ENCODE measurements around the gene IFIT1.
"Not testable (repeated sequence)": the region's sequence is repeated elsewhere in the genome, so short reads cannot be mapped to it uniquely, and the experiment has no call there.

Gene IFIT1, protein sequence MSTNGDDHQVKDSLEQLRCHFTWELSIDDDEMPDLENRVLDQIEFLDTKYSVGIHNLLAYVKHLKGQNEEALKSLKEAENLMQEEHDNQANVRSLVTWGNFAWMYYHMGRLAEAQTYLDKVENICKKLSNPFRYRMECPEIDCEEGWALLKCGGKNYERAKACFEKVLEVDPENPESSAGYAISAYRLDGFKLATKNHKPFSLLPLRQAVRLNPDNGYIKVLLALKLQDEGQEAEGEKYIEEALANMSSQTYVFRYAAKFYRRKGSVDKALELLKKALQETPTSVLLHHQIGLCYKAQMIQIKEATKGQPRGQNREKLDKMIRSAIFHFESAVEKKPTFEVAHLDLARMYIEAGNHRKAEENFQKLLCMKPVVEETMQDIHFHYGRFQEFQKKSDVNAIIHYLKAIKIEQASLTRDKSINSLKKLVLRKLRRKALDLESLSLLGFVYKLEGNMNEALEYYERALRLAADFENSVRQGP

DNA sequence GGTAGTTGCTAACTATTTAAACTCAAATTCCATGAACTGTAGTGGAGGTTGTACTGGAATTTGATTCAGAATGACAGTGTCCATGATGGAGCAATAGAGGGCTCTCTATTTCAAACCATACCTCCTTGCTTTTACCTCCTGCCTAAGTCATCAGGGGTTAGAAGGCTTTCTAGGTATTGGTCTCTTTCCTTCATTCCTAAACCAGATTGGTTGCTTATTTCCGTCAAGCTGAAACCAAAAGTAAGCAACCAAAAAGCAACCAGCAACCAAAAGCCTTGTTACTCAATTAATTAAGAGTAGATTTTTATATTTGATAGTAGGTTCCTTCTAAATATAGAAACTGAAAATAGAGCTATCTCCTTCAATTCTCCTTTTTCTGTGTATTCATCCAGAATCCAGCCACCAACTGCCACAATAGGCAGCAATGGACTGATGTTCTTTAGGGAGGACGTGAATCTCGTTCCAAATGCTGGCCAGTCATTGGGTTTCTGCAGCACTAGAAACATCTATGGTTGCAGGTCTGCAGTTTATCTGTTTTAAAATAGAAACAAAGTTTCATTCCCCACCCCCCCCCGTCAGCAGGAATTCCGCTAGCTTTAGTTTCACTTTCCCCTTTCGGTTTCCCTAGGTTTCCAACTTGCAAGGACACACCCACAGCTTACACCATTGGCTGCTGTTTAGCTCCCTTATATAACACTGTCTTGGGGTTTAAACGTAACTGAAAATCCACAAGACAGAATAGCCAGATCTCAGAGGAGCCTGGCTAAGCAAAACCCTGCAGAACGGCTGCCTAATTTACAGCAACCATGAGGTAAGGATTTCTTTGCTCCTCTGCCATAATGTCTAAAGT, at the start of gene IFIT1:
TSS of gene IFIT1 (plus strand) at position 717 of the 850 bp plus-strand sequence. CDS start at position 807, 90 bp downstream.
- Histone ChIP-seq H3K9ac (ENCODE audit: low read depth, low read length) (peak within 1 kb of the TSS; percentile 19), H3K36me3 (ENCODE audit: control insufficient read depth, insufficient read depth, low read length) (no peaks in the 10 kb centered on the region), H3K27me3 (ENCODE audit: control insufficient read depth, insufficient read depth, low read length) (no peaks in the 10 kb centered on the region), H3K4me1 (ENCODE audit: control insufficient read depth, insufficient read depth, low read length) (peaks cover 8% of the 10 kb centered on the region), H3K9me3 (ENCODE audit: control insufficient read depth, insufficient read depth, low read length) (no peaks in the 10 kb centered on the region), H3K4me3 (ENCODE audit: low read depth, low read length) (peak within 1 kb of the TSS; percentile 66)

DNA sequence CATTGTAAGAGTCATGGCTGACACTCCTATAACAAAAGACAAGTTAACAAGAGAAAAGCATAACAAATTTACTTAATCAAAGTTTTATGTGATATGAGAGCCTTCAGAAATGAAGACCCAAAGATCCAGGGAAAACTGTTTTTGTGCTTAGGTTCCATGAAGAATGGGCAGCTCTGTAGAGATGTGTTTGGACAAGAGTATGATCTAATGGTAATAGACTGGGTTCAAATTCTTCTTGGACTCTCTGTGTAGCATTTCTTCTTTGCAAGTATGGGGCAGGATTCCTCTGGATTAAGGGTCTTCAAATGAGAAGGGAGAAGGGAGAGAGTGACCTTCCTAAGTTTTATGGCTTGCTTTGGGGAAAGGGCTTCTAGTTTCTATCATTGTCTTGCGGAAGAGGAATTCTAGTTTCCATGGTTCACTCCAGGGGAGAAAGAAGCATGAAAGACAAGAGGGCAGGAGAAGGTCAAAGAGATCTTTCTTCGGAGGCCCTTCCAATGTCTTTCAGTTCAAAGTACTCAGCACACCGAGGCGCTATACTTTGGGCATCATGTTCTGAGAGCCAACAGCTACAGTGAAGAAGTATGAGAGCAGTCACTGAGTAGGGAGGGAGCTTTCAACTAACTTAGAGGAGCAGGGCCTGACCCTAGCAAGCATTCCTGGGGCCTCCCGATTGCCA, 49.2 kb upstream of the IFIT1 start:
- no peak overlapping the region for H3K4me3 ChIP-seq (ENCODE audit: low read depth, low read length)
- no peaks in the 10 kb centered on the region for H3K36me3 ChIP-seq (ENCODE audit: control insufficient read depth, insufficient read depth, low read length)
- H3K4me1 ChIP-seq (ENCODE audit: control insufficient read depth, insufficient read depth, low read length) = peaks cover 26% of the 10 kb centered on the region
- no peak overlapping the region for H3K9ac ChIP-seq (ENCODE audit: low read depth, low read length)
- H3K27me3 ChIP-seq (ENCODE audit: control insufficient read depth, insufficient read depth, low read length) = no peaks in the 10 kb centered on the region
- H3K9me3 ChIP-seq (ENCODE audit: control insufficient read depth, insufficient read depth, low read length) = no peaks in the 10 kb centered on the region

DNA sequence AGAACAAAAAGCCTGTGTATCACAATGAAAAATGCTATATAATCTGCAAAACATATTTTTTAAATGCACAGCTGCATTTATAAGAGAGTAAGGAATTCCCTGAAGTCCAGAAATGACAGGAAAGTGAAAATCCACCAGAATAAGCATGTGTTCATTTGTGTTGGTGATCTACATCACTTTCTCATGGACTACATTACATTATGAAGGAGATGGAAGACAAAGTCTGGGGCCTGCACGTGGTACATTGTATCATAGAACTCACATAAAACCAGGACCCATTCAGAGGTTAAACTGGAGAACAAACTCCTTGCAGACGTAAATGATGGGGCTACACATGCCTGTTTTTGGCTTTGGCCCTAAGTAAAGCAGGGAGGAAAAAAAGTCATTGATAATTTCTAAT, 48.3 kb upstream of the IFIT1 start:
- Histone ChIP-seq H3K4me3 (ENCODE audit: low read depth, low read length) (no peak overlapping the region), H3K9ac (ENCODE audit: low read depth, low read length) (no peak overlapping the region), H3K36me3 (ENCODE audit: control insufficient read depth, insufficient read depth, low read length) (no peaks in the 10 kb centered on the region), H3K9me3 (ENCODE audit: control insufficient read depth, insufficient read depth, low read length) (no peaks in the 10 kb centered on the region), H3K27me3 (ENCODE audit: control insufficient read depth, insufficient read depth, low read length) (no peaks in the 10 kb centered on the region), H3K4me1 (ENCODE audit: control insufficient read depth, insufficient read depth, low read length) (peaks cover 34% of the 10 kb centered on the region)

DNA sequence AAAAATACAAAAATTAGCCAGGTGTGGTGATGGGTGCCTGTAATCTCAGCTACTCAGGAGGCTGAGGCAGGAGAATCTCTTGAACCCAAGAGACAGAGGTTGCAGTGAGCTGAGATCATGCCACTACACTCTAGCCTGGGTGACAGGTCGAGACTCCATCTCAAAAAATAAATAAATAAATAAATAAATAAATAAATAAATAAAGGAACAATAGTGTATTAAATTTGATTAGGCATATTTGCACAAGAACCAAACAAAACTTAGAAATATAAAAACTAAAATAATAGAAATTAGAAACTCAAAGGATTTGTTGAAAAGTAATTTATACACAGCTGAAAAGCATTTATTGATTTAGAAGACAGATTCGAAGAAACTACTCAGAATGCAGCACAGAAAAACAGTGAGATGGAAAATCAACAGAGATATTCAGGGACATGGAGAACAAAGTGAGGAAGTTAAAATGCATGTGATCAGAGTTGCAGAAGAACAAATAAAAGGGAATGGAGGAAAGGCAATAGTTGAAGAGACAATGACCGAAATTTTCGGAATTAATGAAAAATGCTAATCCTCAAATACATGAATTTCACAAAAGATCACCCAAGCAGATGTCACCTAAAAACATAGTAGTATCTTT, 46.9 kb upstream of the IFIT1 start:
- no peaks in the 10 kb centered on the region for H3K9me3 ChIP-seq (ENCODE audit: control insufficient read depth, insufficient read depth, low read length)
- no peaks in the 10 kb centered on the region for H3K27me3 ChIP-seq (ENCODE audit: control insufficient read depth, insufficient read depth, low read length)
- no peak overlapping the region for H3K9ac ChIP-seq (ENCODE audit: low read depth, low read length)
- no peak overlapping the region for H3K4me3 ChIP-seq (ENCODE audit: low read depth, low read length)
- peaks cover 37% of the 10 kb centered on the region for H3K4me1 ChIP-seq (ENCODE audit: control insufficient read depth, insufficient read depth, low read length)
- H3K36me3 ChIP-seq (ENCODE audit: control insufficient read depth, insufficient read depth, low read length) = no peaks in the 10 kb centered on the region

DNA sequence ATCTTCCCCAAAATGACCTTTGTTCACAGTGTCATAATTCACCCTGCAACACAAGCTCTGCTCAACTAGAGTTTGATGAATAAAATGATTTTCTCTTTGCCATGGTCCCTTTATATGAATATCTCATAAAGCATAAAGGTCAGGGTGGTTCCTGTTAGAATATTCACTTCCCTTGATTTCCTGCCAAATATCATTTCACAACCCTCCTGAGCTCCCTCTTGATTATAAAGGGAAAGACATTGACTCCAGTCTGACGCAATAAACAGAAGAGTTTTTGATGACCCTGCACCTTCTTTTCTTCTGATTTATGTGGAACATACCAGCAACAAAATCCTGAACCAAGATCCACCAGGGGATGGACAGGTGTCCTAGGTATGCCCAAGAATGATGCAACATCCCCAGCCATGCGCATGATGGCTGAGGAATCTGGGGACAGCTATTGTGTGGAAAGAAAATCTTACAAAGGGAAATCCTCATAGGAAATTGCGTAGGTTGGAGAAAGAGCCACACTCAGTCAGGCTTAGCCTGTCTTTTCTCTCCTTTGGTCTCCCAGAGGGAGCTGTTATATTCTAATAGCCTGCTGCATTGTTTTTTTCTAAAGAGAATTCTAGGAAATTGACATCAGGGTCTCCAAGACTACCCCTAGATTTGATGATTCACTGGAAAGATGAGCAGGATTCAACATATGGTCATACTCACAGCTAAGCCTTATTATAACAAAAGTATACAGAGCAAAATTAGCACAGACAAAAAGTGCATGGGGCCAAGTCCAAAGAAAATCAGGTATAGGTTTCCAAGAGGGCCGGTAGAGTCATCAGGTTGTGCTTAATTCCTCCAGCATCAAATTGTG, 45.8 kb upstream of the IFIT1 start:
- H3K9me3 ChIP-seq (ENCODE audit: control insufficient read depth, insufficient read depth, low read length) = no peaks in the 10 kb centered on the region
- no peaks in the 10 kb centered on the region for H3K36me3 ChIP-seq (ENCODE audit: control insufficient read depth, insufficient read depth, low read length)
- no peak overlapping the region for H3K4me3 ChIP-seq (ENCODE audit: low read depth, low read length)
- no peaks in the 10 kb centered on the region for H3K27me3 ChIP-seq (ENCODE audit: control insufficient read depth, insufficient read depth, low read length)
- H3K9ac ChIP-seq (ENCODE audit: low read depth, low read length) = no peak overlapping the region
- H3K4me1 ChIP-seq (ENCODE audit: control insufficient read depth, insufficient read depth, low read length) = peaks cover 40% of the 10 kb centered on the region

DNA sequence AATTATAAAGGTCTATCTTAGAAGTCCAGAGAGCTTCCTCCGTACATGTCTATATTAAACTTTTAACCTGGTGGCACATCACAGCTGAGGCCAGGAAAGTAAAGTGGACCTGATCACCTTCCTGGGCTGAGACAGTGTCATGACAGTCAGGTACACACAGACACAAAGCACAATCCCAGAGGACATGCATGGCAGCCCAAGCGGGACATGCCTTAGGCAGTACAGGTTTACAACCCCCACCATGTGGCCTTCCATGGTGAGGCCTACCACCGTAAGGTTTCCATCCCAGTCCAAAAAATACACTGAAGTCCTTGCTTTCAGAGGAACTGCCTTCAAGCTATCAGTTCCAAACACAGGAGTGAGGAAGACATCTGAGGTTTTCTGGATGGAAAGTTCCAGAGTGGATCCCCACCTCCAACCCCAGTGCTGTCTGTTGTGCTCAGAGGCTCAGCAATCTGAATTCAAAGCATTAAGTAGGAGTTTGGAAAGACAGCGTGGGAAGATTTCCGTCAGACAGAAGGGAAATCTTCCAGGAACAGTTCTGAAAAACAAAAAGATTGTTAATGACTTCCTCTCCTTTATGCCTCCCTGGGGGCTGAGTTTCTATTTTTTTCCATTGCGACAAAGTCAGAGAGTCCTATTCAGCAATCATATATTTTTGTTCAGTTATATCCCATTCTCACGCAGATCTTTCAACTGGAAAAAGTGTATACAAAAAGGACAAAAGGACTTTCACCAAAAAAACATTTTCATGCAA, 44.5 kb upstream of the IFIT1 start:
- H3K4me1 ChIP-seq (ENCODE audit: control insufficient read depth, insufficient read depth, low read length) = peaks cover 43% of the 10 kb centered on the region
- H3K9me3 ChIP-seq (ENCODE audit: control insufficient read depth, insufficient read depth, low read length) = no peaks in the 10 kb centered on the region
- H3K27me3 ChIP-seq (ENCODE audit: control insufficient read depth, insufficient read depth, low read length) = no peaks in the 10 kb centered on the region
- H3K9ac ChIP-seq (ENCODE audit: low read depth, low read length) = no peak overlapping the region
- no peak overlapping the region for H3K4me3 ChIP-seq (ENCODE audit: low read depth, low read length)
- no peaks in the 10 kb centered on the region for H3K36me3 ChIP-seq (ENCODE audit: control insufficient read depth, insufficient read depth, low read length)

DNA sequence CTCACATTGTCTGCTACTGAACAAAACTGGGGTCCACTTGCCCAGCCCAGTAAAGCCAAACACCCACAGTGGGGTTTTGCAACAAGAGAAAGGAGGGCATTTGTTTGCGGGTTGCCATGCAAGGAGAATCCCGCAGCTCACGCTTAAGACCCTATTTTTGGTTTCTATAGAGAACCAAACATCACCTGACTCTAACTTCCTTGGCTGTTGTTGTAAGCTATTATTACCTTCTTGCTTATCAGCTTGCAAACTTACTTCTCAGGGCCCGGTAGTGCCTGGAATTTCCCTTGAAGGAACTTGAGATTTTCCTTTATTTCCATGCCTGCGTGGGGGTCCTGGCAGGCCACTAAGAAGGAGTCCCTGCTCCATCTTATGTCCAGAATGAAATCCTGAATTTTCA, 43.9 kb upstream of the IFIT1 start:
- Histone ChIP-seq H3K9me3 (ENCODE audit: control insufficient read depth, insufficient read depth, low read length) (no peaks in the 10 kb centered on the region), H3K4me3 (ENCODE audit: low read depth, low read length) (no peak overlapping the region), H3K36me3 (ENCODE audit: control insufficient read depth, insufficient read depth, low read length) (no peaks in the 10 kb centered on the region), H3K27me3 (ENCODE audit: control insufficient read depth, insufficient read depth, low read length) (no peaks in the 10 kb centered on the region), H3K4me1 (ENCODE audit: control insufficient read depth, insufficient read depth, low read length) (peaks cover 43% of the 10 kb centered on the region), H3K9ac (ENCODE audit: low read depth, low read length) (no peak overlapping the region)

DNA sequence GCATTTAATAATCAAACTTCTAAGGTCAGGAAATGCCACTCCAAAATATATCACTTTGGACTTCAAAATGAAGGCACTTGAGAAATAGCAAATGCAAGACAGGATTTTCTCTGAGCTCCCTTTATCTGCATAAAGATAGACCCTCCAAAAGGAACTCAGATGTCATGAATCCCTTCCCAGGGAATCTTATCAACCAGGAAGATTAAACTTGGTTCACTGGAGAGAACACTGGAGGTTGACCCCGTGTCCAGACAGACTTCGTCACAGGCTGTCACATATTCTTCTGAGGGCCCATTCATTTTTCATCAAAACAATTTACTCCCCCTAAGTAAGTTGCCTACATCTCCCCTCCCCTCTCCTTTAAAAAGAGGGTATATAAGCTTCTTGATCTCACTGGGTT, 43.4 kb upstream of the IFIT1 start:
- Histone ChIP-seq H3K4me1 (ENCODE audit: control insufficient read depth, insufficient read depth, low read length) (peaks cover 43% of the 10 kb centered on the region), H3K4me3 (ENCODE audit: low read depth, low read length) (no peak overlapping the region), H3K27me3 (ENCODE audit: control insufficient read depth, insufficient read depth, low read length) (no peaks in the 10 kb centered on the region), H3K9me3 (ENCODE audit: control insufficient read depth, insufficient read depth, low read length) (no peaks in the 10 kb centered on the region), H3K9ac (ENCODE audit: low read depth, low read length) (no peak overlapping the region), H3K36me3 (ENCODE audit: control insufficient read depth, insufficient read depth, low read length) (no peaks in the 10 kb centered on the region)

DNA sequence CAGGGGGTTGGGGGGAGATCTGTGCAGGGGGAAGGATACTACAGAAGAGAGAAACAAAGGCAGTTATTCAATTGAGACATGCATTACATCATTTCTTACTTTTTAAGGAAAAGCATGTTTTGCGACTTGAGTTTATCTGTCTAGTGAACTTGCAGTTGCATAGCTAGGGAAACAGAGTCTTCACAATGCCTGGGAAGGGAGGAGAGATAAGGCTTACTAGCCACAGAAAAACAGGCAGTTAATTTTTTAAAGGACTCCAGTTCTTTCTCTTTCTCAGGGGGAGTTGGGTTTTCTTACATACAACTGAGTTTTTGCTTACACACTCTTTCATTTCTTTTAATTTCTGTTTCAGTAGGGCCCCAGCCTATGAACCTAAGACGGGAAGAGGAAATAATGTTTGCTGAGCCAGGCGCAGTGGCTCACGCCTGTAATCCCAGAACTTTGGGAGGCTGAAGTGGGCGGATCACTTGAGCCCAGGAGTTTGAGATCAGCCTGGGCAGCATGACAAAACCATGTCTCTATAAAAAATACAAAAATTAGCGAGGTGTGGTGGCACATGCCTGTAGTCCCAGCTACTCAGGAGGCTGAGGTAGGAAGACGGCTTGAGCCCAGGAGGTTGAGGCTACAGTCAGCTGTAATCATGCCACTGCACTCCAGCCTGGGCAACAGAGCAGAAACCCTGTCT, 41.6 kb upstream of the IFIT1 start:
- H3K9me3 ChIP-seq (ENCODE audit: control insufficient read depth, insufficient read depth, low read length); H3K36me3 ChIP-seq (ENCODE audit: control insufficient read depth, insufficient read depth, low read length); H3K4me3 ChIP-seq (ENCODE audit: low read depth, low read length); H3K9ac ChIP-seq (ENCODE audit: low read depth, low read length); H3K27me3 ChIP-seq (ENCODE audit: control insufficient read depth, insufficient read depth, low read length): not testable (repeated sequence)
- H3K4me1 ChIP-seq (ENCODE audit: control insufficient read depth, insufficient read depth, low read length) = peaks cover 43% of the 10 kb centered on the region

DNA sequence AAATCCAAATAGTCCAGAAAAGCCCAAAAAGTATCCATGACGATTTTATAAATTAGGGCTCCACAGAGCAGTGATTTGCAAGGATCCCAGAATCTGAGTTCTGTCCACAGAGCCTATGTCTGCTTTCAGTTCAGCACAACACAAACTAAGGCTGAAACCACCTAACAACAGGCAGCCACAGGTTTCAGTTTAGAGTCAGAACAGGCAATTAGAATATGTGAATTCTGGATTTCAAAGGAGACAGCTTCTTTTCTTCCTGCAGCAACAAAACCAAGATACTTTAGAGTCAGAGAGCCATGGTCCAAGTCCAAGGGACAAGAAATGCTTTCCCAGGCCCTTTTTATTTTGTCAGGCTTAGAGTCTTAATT, 41.0 kb upstream of the IFIT1 start:
- Histone ChIP-seq H3K9ac (ENCODE audit: low read depth, low read length) (no peak overlapping the region), H3K4me1 (ENCODE audit: control insufficient read depth, insufficient read depth, low read length) (peaks cover 37% of the 10 kb centered on the region), H3K4me3 (ENCODE audit: low read depth, low read length) (no peak overlapping the region), H3K27me3 (ENCODE audit: control insufficient read depth, insufficient read depth, low read length) (no peaks in the 10 kb centered on the region), H3K9me3 (ENCODE audit: control insufficient read depth, insufficient read depth, low read length) (no peaks in the 10 kb centered on the region), H3K36me3 (ENCODE audit: control insufficient read depth, insufficient read depth, low read length) (no peaks in the 10 kb centered on the region)
